Measurements from ENCODE around the gene MED23.

Gene MED23, protein sequence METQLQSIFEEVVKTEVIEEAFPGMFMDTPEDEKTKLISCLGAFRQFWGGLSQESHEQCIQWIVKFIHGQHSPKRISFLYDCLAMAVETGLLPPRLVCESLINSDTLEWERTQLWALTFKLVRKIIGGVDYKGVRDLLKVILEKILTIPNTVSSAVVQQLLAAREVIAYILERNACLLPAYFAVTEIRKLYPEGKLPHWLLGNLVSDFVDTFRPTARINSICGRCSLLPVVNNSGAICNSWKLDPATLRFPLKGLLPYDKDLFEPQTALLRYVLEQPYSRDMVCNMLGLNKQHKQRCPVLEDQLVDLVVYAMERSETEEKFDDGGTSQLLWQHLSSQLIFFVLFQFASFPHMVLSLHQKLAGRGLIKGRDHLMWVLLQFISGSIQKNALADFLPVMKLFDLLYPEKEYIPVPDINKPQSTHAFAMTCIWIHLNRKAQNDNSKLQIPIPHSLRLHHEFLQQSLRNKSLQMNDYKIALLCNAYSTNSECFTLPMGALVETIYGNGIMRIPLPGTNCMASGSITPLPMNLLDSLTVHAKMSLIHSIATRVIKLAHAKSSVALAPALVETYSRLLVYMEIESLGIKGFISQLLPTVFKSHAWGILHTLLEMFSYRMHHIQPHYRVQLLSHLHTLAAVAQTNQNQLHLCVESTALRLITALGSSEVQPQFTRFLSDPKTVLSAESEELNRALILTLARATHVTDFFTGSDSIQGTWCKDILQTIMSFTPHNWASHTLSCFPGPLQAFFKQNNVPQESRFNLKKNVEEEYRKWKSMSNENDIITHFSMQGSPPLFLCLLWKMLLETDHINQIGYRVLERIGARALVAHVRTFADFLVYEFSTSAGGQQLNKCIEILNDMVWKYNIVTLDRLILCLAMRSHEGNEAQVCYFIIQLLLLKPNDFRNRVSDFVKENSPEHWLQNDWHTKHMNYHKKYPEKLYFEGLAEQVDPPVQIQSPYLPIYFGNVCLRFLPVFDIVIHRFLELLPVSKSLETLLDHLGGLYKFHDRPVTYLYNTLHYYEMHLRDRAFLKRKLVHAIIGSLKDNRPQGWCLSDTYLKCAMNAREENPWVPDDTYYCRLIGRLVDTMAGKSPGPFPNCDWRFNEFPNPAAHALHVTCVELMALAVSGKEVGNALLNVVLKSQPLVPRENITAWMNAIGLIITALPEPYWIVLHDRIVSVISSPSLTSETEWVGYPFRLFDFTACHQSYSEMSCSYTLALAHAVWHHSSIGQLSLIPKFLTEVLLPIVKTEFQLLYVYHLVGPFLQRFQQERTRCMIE (N-terminal part only)

DNA sequence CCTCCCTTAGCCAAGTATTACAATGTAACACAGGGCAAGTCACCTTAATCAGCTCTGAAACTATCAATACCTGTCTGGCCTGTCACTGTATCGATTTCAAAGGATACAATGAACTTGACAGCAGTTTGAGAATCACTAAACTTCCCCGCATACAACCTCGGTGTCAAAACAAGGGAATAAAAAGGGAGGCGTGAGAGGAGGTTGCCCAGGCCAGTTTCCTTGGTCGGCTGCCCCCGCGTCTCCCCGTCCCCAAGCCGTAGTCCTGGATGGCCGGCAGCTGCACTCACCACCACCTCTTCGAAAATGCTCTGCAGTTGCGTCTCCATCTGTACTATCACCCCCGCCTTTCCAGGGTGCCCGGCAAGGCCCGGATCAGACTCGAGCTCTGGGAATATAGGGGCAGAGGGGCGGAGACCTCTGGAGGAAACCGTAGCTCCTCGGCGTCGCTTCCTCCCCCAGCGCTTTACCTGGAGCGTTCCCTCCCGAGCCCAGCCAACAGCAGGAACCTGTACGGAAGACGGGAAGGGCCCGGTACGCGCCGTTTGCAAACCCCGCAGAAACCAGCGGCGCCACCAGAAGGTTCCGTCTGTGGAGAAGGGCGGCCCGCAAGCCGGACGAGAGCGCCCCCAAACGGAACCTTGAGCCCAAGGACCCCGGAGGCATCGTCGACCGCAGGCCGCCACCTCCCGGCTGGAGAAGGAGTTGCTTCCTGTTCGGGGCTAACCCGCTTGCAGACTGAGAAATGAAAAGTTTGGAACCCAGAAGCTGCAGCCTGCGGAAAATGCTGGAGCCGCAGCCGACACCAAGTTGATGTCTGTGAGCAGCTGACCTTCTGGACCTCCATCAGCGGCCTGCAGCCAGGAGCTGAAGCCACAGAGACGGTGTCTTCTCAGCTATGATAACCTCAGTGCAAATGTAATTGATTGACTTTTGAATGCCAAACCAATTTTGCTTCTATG, at the start of gene MED23:
MED23 (minus strand) TSS at position 519 of the 959 bp plus-strand sequence; CDS start at position 326, 193 bp downstream.
- DNase-seq: peak; percentile 97

GRCh38 chr6:131673184-131673583, 45.1 kb upstream of the MED23 start:
- no peak for DNase-seq

- no peak for DNase-seq
Measured at GRCh38 chr6:131669891-131670290, 41.8 kb upstream of the MED23 start.

- DNase-seq: no peak
Measured at GRCh38 chr6:131663578-131664165, 35.6 kb upstream of the MED23 start.

DNA sequence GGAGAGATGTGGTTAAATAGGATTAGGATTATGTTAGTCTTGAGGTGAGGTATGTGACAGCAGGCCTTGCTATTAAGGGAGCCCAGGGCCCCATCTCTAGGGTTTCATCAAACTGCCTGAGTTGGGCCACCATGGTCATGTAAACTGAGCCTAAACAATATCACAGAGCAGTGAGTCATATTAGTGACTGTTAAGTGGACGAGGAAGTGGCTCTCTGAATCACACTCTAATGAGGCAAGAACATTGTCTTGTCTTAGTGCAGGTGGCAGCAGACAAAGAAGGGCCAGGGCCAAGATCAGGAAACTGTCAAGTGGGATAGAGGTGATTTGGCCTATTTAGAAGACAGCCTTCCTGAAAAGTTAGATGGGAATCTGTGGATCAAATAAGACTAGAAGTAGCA, 32.2 kb upstream of the MED23 start:
- DNase-seq: no peak

GRCh38 chr6:131658287-131658686, 30.2 kb upstream of the MED23 start:
- DNase-seq: no peak

DNA sequence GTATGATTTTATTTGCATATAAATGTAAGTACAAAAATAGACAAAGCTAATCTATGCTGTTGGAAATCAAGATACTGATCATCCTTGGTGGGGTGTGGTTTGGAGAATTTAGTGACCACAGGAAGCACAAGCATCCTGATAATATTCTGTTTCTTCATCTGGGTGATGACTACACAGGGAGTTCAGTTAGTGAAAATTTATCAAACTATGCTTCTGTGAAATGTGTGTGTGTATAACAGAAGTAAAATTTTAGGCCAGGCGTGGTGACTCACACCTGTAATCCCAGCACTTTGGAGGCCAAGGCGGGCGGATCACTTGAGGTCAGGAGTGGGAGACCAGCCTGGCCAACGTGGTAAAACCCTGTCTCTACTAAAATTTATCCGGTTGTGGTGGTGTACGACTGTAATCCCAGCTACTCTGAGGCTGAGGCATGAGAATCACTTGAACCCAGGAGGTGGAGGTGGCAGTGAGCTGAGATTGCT, 29.6 kb upstream of the MED23 start:
- no peak for DNase-seq

- no peak for DNase-seq
Measured at GRCh38 chr6:131657222-131657621, 29.2 kb upstream of the MED23 start.

DNA sequence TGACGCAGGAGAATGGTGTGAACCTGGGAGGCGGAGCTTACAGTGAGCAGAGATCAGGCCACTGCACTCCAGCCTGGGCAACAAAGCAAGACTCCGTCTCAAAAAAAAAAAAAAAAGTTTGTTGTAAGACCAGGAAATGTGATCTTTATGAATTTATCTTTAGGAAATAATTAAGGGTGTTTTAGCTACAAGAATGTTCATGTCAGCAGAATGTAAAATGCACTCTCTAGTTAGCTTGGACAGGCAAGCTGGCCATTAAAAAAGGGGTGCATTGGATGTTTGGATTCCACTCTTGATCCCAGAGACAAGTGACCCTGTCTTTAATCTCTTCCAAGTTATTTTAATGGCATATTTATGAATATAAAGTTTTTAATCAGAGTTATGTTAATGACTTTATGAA, 28.6 kb upstream of the MED23 start:
- DNase-seq: no peak

DNA sequence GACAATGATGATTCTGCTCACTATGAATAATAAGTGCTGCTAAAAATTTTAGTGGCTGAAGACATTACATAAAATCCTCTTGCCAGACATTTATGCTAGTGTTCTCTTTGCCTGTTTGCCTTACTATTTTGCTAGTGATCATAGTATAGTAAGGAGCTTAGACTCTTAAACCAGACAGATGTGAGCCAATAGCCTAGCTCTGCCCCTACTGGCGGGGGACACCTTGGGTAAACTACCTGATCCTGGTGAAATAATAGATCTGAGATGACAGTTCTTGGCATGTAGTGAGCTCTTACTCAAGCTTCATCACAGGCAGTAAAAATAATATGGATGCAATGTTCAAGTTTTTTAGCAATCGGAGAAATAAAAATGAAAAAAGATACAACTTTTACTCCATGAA, 27.9 kb upstream of the MED23 start:
- DNase-seq: no peak

GRCh38 chr6:131655387-131655786, 27.3 kb upstream of the MED23 start:
- no peak for DNase-seq

GRCh38 chr6:131654326-131654725, 26.3 kb upstream of the MED23 start:
- DNase-seq: no peak

DNA sequence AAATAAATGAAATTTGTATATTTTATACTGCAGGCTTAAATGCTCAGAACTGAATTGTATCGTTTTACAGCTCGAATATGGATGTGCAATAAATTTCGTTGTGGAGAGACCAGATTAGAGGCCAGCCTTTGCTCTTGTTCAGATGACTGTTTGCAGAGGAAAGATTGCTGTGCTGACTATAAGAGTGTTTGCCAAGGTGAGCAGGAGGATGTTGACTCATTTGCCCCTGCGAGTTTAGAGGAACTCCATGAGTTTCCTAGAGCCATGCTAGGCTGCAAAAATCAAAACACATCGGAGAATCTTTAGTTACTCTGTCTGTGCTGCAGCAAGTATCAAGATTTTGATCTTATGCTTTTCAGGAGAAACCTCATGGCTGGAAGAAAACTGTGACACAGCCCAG, 24.4 kb upstream of the MED23 start:
- DNase-seq: no peak

GRCh38 chr6:131651782-131652181, 23.7 kb upstream of the MED23 start:
- no peak for DNase-seq

DNA sequence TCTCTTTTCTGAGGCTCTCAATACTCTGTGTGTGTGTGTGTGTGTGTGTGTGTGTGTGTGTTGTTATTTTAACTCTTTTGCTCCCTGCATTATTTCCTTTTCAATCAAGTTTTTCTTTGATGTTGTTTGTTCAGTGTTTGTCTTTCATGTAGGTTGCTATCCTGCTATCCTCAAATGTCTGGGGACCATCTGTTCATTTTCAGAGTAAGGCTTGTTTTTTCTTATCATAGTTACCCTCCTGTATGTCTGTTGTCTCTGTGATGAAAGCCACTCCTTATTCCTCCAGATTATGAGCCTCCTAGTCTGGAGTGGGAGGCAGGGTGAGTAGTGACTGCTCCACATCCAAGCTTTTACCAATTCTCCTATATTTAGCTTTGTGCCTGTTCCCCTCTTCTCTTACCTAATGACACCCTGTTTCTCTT, 18.2 kb upstream of the MED23 start:
- no peak for DNase-seq

- no peak for DNase-seq
Measured at GRCh38 chr6:131645846-131646245, 17.8 kb upstream of the MED23 start.

DNA sequence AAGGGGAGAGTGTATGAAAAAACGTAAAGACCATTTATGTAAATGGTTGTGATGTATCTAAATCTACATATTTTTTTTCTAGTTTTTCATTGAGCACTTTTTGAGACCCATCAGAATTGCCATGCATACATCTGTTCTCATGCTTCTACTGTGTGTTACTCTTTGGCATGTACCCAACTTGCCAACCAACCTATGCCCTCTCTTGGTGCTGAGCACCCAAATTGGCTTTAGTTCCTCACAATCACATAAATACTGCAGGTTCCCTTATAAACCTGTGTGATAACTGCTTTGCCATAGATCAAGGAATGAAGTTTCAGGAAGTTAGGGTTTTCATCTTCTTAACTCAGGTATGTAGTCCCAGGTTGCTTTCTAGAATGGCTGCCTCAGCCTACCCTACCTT, 16.9 kb upstream of the MED23 start:
- no peak for DNase-seq

DNA sequence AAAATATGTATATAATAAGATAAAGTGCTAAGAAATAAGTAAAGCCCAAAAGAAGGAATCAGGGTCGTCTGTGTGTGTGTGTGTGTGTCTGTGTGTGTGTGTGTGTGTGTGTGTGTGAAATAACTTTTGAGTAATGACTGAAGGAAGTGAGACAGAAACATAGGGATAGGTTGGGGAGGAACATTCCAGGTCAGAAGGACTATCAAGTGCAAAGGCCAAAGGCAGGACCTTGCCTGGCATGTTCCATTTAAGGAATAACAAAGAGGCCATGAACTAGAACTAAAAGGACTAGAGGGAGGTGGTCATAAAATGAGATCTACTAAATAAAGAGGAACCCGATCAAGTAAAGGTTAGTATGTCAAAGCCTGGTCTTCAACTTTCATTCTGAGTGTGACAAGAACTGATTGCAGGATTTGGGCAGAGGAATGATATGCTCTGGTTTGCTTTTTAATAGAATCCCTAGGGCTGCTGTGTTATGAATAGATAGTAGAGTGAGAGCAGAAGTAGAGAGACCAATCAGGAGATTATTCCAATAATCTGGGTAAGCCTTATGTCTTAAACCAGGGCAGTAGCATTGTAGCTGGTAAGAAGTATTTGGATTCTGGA, 15.9 kb upstream of the MED23 start:
- DNase-seq: no peak

- no peak for DNase-seq
Measured at GRCh38 chr6:131642987-131643611, 15.1 kb upstream of the MED23 start.

GRCh38 chr6:131642565-131642964, 14.5 kb upstream of the MED23 start:
- DNase-seq: no peak

All from NCI-H82 (cell line).